Measurements from ENCODE around the gene ROCK2. TPM values are rescaled to one million over a fixed set of nuclear protein-coding genes. Genes with fewer than 3 reads are reported as not detected.

The ROCK2 gene
- total RNA-seq, 1 experiment from 2014 or later, result 38.0 TPM

GRCh38 chr2:11160731-11161455, 183.5 kb downstream of the ROCK2 start:
- TF ChIP-seq EZH2 (IDR thresholded peaks at IDR 0.05; ENCODE audit: low read depth) (no peak), CTCF (conservative IDR thresholded peaks at IDR 0.05) (no peak)
- peaks cover 4% of the 10 kb centered on the region for H3K4me1 ChIP-seq (replicated peaks; ENCODE audit: insufficient read depth)
- H3K36me3 ChIP-seq (ENCODE audit: low read depth), result no peaks in the 10 kb centered on the region
- H3K27ac ChIP-seq, result no peak overlapping the region
- no peak for DNase-seq
- H3K9me2 ChIP-seq (ENCODE audit: insufficient read depth), result no peaks in the 10 kb centered on the region
- H4K20me1 ChIP-seq (ENCODE audit: insufficient read depth), result no peaks in the 10 kb centered on the region
- BruUV-seq (replicated peaks), result no TSS peak
- H3K79me2 ChIP-seq (ENCODE audit: low read depth), result no peaks in the 10 kb centered on the region
- intact Hi-C loops (cut with micrococcal nuclease; ENCODE audit: unreplicated experiment), result no loop called here
- H3F3A ChIP-seq (ENCODE audit: insufficient read depth, low read depth), result peaks cover 2% of the 10 kb centered on the region; the same call in 1 of the 2 replicates
- H3K27me3 ChIP-seq (ENCODE audit: insufficient read depth, low read depth), result no peaks in the 10 kb centered on the region
- no peak overlapping the region for H3K4me2 ChIP-seq
- ChIA-PET POLR2A (ENCODE audit: unreplicated experiment) (no interaction called here), CTCF (no interaction called here)
- no peak overlapping the region for H3K4me3 ChIP-seq
- no peak overlapping the region for H2AFZ ChIP-seq
- H3K9me3 ChIP-seq (ENCODE audit: insufficient read depth, low read depth), result no peaks in the 10 kb centered on the region

GRCh38 chr2:11160256-11160655, 184.2 kb downstream of the ROCK2 start:
- peaks cover 7% of the 10 kb centered on the region for H3K4me1 ChIP-seq (replicated peaks; ENCODE audit: insufficient read depth)
- H3F3A ChIP-seq (ENCODE audit: insufficient read depth, low read depth), result peaks cover 7% of the 10 kb centered on the region; the same call in 1 of the 2 replicates
- H3K9me3 ChIP-seq (ENCODE audit: insufficient read depth, low read depth), result no peaks in the 10 kb centered on the region
- ChIA-PET POLR2A (ENCODE audit: unreplicated experiment) (no interaction called here), CTCF (no interaction called here)
- no peaks in the 10 kb centered on the region for H3K27me3 ChIP-seq (ENCODE audit: insufficient read depth, low read depth)
- H3K27ac ChIP-seq, result no peak overlapping the region
- no peaks in the 10 kb centered on the region for H3K36me3 ChIP-seq (ENCODE audit: low read depth)
- H3K4me3 ChIP-seq, result no peak overlapping the region
- H3K4me2 ChIP-seq, result no peak overlapping the region
- BruUV-seq (replicated peaks), result no TSS peak
- no peak overlapping the region for H2AFZ ChIP-seq
- no peaks in the 10 kb centered on the region for H3K79me2 ChIP-seq (ENCODE audit: low read depth)
- TF ChIP-seq CTCF (conservative IDR thresholded peaks at IDR 0.05) (no peak), EZH2 (IDR thresholded peaks at IDR 0.05; ENCODE audit: low read depth) (no peak)
- no peaks in the 10 kb centered on the region for H3K9me2 ChIP-seq (ENCODE audit: insufficient read depth)
- no peak for DNase-seq
- H4K20me1 ChIP-seq (ENCODE audit: insufficient read depth), result no peaks in the 10 kb centered on the region
- intact Hi-C loops (cut with micrococcal nuclease; ENCODE audit: unreplicated experiment), result no loop called here

- no peaks in the 10 kb centered on the region for H3K27me3 ChIP-seq (ENCODE audit: insufficient read depth, low read depth)
- no peak overlapping the region for H3K4me2 ChIP-seq
- POLR2A ChIA-PET (ENCODE audit: unreplicated experiment), result no interaction called here
- TF ChIP-seq EZH2 (IDR thresholded peaks at IDR 0.05; ENCODE audit: low read depth) (no peak), CTCF (conservative IDR thresholded peaks at IDR 0.05) (no peak)
- H4K20me1 ChIP-seq (ENCODE audit: insufficient read depth), result no peaks in the 10 kb centered on the region
- no peaks in the 10 kb centered on the region for H3K36me3 ChIP-seq (ENCODE audit: low read depth)
- no peak overlapping the region for H3K4me3 ChIP-seq
- BruUV-seq (replicated peaks), result no TSS peak
- CTCF ChIA-PET, result interaction anchor here (0.6 kb wide), 1 partner anchor 27 kb away, joined by 3 read pairs; no protein-coding TSS in a partner anchor
- H3K4me1 ChIP-seq (replicated peaks; ENCODE audit: insufficient read depth), result peaks cover 8% of the 10 kb centered on the region
- no peak overlapping the region for H2AFZ ChIP-seq
- no peaks in the 10 kb centered on the region for H3K9me2 ChIP-seq (ENCODE audit: insufficient read depth)
- H3F3A ChIP-seq (ENCODE audit: insufficient read depth, low read depth), result peaks cover 8% of the 10 kb centered on the region
- H3K27ac ChIP-seq, result no peak overlapping the region
- intact Hi-C loops (cut with micrococcal nuclease; ENCODE audit: unreplicated experiment), result no loop called here
- no peaks in the 10 kb centered on the region for H3K9me3 ChIP-seq (ENCODE audit: insufficient read depth, low read depth)
- DNase-seq, result no peak
- H3K79me2 ChIP-seq (ENCODE audit: low read depth), result no peaks in the 10 kb centered on the region
Measured at GRCh38 chr2:11159574-11160170, 184.8 kb downstream of the ROCK2 start.

Measured in PC-9 (cell line).